ENCODE measurements around the gene SLC16A10.
"Not testable (repeated sequence)": the region's sequence is repeated elsewhere in the genome, so short reads cannot be mapped to it uniquely, and the experiment has no call there.

SLC16A10 gene, protein sequence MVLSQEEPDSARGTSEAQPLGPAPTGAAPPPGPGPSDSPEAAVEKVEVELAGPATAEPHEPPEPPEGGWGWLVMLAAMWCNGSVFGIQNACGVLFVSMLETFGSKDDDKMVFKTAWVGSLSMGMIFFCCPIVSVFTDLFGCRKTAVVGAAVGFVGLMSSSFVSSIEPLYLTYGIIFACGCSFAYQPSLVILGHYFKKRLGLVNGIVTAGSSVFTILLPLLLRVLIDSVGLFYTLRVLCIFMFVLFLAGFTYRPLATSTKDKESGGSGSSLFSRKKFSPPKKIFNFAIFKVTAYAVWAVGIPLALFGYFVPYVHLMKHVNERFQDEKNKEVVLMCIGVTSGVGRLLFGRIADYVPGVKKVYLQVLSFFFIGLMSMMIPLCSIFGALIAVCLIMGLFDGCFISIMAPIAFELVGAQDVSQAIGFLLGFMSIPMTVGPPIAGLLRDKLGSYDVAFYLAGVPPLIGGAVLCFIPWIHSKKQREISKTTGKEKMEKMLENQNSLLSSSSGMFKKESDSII

DNA sequence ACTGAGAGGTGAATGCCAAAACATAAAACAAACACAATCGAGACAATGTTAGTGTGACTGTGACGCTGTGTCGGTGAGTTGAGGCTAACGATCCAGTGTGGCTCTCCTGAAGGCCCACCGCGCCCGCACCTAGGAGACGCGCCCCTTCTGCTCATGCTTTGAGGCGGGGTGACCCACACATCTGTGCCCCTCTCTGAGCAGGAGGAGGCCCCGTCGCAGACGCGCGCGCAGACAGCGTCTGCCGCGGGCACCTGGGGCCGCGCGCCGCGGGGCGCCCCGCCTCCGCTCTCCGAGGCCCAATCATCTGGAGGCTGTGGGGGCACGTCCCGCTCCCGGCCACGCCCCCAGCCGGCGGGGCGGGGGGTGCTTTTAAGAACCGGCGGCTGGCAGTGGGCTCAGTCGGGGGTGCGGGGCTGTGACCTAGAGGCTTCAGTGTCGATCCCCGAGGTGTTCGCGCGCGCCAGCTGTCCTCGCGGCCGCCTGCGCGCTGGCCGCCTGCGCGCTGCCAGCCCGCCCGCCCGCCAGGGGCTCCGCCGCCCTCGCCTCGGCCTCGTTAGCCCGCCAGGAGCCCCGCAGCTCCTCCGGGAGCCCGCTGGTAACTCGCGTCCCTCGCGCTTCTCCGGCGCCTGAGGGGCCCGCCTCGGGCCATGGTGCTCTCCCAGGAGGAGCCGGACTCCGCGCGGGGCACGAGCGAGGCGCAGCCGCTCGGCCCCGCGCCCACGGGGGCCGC is at the start of gene SLC16A10:
Gene SLC16A10, plus strand, starts transcription at position 398 of the 730 bp plus-strand sequence. Its CDS starts 250 bp downstream, at position 648.
- peak; percentile 79 to 84 for DNase-seq

DNA sequence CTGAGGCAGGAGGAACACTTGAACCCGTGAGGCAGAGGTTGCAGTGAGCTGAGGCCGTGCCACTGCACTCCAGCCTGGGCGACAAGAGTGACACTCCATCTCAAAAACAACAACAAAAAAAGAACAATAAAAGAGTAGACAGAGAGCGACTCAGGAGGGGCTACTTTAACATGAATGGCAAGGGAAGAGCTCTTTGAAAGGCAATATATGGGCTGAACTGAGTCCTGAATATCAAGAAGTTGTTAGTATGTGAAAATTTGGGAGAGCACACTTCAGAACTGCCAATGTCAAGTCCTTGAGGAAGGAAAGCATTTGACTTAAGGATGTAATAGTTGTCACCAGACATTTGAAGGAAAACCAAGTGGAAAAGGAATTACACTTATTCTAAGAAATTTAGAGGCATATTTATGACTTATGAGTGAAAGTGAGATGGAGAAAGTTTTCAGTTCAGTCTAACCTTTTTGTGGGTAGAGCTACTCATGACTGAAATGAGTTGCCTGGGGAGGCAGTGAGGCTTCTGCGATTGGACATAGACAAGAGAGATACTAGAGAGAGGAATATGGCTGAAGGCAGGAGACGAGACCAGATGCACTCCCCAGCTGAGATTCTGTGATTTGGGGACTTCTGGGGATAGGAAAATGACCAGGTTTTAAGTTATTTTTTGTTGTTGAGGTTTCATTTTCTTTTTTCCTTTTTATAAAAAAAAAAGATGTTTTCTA is 48.6 kb upstream of the SLC16A10 start:
- DNase-seq: no peak

DNA sequence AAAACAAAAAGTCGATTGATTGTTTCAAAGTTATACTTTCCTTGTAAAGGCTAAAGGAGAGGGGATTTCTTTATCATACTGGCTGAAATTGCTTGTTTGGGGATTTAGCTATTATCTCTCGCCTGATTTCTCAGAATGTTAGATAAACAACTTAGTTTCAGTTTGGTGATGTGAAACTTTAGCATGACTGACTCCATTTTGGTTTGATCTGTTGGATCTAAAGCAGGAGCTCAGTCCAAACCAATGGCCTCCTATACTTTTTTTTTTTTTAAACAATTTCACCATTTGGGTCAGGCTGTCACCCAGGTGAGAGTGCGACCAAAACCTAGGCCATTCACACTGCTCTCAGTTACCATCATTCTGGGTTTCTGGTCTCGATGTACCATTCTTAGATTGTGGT is 45.4 kb upstream of the SLC16A10 start:
- DNase-seq: no peak

DNA sequence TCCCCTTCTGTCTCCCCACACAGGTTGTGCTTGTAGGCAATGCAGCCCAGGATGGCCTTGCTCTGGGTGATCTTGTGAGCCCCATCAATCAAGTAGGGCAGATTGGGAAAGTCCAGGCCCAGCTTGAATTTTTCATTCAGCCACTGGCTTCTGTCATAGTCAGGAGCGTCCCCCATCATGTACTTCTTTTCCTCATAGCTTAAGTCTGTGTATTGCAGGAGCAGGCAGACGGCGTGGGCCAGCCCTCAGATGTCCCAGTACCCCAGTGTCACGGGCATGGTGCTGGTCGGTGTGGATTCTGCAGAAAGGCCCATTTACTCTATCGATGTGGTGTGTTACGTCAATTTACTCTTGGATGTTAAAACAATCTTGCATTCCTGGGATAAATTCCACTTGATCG is 40.1 kb upstream of the SLC16A10 start:
- no peak for DNase-seq

DNA sequence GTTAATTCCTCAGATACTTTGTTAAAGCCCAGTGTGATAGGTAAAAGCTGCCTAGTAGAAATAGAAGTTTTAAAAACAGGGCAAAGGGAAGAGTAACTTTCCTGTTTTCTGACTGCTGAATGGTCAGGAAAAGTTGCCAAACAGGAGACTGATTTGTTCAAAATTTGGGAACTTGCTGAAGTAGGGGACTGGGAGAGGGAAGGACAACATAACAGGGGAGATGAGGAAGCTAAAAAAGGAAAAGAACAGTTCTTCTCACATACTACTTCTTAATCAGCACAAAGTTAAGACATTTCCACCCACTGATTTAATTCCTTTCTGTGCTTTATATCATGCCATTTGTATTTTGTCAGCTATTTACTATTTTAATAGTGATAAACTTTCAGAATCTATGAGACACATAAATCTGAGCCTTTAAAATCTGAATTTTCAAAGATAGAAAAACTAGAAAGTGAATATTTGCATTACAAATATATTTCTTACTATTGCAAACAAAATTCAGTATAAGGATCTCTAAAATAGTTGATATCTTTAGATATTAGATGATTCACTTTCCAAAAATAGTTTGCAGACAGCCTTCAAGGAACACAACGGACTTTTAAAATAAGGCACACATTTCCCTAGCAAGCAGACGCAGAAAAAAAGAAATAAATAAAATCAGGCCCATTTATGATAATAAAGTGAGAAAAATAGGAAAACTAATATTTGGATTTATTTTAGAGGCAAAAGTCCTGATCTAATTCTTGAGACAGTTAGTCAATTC is 36.9 kb upstream of the SLC16A10 start:
- no peak for DNase-seq

DNA sequence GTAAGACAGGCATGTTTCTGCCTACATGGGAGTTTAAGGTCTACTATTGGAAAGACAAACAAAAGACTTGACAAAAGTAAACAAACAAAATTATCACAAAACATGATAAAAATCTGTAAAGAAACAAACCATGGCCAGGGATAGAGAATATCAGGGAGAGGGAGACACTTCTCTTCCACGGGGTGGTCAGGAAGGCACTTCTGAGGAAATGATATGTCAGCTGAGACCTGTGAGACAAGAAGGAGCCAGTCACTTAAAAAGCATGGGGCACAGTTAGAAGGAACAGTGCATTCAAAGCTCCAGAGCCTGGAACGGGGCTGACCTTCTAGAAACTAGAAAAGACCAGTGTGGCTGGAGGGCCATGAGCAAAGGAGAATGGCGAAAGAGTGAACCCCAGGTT is 35.1 kb upstream of the SLC16A10 start:
- DNase-seq: no peak

DNA sequence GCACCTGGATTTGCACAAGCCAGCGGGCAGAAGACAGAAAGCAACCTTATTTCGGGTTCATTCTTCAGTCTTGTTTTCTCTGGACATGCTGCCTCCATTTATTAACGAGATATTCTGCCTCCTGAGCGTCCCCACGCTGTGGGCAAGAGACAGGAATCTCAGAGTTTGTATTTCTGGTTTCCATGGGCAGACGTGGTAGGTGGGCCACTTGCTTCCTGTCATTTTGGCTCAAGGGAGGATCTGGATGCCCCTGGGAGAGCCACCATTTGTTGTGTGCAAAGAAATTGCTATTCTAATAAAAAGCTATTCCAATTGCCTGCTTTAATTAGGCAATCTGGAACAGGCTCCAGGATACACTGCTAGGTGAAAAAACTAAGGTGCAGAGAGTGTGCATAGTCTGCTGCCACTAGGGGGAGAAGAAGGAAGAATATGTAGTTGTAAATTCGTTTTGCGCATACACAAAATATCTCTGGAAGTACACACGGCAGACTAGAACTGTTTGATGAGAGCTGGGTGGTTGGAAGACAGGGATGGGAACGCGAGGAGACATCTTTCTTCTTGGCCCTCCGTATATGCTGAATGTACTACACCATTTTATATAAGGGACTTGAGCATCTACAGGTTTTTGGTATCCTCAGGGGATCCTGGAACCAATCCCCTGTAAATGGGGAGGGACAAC is 30.1 kb upstream of the SLC16A10 start:
- DNase-seq: no peak

DNA sequence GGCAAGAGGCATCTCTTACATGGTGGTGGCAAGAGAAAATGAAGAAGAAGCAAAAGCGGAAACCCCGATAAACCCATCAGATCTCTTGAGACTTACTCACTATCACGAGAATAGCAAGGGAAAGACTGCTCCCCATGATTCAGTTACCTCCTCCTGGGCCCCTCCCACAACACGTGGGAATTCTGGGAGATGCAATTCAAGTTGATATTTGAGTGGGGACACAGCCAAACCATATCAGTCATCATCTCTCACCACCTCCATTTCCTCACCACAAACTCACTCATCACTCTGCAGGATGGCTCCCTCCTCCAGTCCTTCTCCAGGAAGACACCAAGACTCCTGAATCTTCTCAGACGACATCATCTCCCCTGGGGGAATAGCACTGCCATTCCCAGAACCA is 25.8 kb upstream of the SLC16A10 start:
- no peak for DNase-seq

DNA sequence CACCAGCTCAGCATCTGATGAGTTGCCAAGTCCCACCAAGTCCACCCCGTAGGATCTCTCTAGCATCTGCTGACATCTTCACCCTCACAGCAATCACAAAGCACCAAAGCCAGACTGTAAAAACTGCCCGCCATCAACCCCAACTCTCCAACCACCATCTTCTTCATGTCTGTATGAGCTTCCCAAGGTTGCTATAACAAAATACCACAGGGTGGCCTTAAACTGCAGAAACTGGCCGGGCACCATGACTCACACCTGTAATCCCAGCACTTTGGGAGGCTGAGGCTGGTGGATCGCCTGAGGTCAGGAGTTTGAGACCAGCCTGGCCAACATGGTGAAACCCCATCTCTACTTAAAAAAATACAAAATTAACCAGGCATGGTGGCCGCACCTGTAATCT is 25.3 kb upstream of the SLC16A10 start:
- not testable (repeated sequence) for DNase-seq

DNA sequence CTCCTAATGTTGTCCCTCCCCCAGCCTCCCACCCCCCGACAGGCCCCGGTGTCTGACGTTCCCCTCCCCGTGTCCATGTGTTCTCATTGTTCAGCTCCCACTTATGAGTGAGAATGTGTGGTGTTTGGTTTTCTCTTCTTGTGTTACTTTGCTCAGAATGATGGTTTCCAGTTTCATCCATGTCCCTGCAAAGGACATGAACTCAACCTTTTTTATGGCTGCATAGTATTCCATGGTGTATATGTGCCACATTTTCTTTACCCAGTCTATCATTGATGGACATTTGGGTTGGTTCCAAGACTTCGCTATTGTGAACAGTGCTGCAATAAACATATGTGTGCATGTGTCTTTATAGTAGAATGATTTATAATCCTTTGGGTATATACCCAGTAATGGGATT is 24.4 kb upstream of the SLC16A10 start:
- DNase-seq: not testable (repeated sequence)

DNA sequence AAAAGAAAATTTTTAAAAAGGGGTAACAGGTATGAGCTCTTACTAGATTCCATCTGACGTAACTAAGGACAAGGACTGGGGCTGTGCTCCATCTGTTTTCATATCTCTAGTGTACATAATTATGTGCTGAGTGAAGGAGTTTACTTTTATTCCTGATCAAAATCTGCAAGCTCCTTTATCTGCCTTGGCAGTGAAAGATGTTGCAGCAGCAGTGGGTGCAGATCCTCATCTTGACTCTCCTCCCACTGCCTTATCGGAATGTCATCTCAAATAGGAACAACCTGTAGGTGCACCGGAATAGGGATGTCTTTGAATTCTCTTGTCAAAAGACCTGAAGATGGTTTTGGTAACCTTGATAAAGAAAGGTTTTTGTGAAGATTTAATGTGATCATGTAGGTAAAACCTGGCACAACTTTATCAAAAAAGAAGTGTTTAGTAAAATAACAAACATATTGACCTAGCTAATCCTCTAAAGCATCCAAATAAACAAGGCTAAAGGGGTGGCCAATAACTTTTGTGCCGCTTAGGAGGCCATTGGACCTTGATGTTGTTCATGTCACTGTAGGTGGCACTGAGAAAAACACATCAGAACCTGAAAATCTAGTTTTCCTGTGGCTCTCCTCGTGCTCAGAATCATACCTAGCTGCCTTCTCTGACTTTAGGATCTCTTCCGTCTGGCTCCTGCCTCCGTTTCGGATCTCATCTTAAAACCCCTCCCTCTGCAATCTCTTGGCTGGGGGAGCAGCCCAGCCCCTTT is 19.0 kb upstream of the SLC16A10 start:
- DNase-seq: no peak

DNA sequence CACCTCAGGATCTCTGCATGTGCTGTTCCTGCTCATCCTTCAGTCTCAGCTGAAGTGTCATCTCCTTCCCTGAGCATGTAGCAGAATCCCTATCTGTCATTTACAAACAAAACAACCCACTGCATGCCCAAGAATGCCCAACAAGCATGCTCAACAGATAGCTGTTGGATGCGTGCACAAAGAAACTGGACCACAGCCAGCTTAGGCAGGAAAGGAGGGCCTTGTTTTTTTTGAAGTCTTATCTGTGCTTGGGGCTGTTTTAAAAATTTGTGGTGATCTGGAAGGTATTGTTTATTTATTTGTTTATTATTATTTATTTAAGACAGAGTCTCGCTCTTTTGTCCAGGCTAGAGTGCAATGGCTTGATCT is 18.5 kb upstream of the SLC16A10 start:
- no peak for DNase-seq

DNA sequence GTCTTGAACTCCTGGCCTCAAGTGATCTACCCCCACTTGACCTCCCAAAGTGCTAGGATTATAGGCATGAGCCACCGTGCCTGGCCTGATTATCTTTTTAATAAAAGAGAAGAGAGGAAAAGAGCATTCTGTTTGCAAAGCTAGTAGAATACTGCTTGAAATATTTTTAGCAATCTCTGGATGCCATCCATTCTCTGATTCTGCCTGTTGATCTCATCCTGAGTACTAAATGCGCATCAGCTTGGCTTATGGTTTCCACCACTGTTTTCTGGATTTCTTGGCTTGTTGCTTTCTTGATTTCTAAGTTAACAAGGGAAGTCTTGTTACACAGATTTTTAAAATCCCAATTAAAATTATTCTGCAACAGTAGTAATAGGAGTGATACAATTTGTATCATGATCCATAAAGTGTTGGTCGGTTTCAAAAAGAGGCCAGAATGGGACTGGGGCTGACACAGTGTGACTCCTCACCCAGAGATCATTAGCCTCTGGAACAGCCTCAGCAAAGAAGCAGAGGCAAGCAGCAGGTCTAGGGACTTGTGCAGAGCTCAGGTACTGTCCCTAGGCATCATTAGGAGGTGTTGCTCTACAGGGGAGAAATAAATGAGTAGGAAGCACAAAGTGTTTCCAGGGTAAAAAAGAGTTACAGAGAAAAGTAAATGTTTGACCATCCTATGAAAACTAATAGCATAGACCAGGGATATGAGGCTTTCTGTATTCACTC is 17.8 kb upstream of the SLC16A10 start:
- DNase-seq: no peak

DNA sequence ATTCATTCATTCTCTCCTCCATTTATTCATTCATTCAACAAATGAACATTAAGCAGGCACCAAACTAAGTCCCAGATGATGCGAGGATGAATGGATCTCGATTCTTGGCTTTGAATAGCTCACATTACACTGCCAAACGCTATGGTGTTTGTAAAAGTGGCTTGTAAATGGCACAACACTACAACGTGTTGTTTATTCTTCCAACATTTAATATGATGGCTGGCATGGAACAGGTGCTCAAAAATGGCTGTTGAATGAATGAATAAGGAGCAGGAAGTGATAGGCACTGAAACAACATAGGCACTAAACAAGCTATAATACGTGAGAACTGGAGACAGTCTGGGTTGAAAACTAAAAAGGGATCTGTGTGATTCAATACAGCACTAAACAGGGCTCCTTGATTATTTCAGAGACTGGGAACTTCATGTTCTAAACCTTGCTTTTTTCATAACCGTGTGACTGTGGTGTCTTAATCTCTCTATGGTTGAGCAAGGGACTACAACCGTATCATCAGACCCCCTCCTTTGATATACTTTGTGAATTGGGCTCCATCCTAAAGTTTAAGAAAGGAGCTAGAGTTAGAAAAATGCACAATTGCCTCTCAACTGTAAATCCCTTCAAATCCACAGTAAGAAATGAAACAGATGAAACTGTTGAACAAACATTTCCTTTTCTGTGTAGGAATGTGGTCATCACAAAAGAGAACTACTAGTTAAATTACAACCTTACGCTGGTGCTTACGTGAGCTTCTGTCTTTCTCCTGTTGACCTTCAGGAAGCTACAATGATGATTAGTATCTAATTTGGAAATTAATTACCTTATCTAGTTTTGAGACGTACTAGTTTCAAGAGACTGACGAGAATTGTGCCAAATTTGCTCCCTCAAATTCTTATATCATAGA is 16.9 kb upstream of the SLC16A10 start:
- DNase-seq: no peak

DNA sequence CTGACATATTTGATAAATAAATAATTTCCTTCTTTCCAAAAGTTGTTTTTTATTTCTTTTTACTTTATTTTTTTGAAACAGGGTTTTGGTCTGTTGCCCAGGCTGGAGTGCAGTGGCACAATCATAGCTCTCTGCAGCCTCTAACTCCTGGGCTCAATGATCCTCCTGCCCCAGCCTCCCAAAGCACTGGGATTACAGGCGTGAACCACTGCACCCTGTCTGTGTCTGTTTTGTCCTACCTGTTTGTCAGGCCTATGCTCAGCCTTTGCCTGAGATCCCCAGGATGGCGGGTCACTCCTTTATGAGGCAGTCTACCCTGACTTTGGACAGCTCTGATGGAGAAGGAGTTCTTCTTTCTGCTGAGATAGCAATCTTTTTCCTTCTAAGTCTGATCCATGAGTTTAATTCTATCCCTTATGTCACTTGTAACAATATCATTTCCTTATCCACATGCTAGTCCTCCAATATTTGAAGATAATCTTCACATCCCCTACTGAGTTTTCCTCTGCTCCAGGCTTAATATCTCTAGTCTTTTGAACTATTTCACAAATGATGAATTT is 14.4 kb upstream of the SLC16A10 start:
- DNase-seq: no peak

DNA sequence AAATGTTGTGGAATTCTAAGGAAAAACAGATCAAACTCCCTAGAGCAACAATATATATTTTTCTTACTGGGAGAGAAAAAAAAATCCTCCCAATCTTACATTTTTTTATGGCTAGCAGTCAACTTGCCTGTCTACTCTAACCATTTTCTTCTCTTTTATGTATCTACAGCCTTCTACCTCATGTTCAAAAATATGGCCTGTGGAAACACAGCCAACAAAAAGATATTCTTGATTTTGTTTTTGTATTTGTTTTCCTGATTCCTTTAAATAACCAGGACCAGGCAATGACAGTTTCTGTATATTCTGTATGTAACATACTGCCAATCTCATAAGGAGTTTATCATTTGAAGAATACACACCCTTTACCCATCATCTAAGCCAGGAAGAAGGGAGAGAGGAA is 13.0 kb upstream of the SLC16A10 start:
- DNase-seq: no peak

DNA sequence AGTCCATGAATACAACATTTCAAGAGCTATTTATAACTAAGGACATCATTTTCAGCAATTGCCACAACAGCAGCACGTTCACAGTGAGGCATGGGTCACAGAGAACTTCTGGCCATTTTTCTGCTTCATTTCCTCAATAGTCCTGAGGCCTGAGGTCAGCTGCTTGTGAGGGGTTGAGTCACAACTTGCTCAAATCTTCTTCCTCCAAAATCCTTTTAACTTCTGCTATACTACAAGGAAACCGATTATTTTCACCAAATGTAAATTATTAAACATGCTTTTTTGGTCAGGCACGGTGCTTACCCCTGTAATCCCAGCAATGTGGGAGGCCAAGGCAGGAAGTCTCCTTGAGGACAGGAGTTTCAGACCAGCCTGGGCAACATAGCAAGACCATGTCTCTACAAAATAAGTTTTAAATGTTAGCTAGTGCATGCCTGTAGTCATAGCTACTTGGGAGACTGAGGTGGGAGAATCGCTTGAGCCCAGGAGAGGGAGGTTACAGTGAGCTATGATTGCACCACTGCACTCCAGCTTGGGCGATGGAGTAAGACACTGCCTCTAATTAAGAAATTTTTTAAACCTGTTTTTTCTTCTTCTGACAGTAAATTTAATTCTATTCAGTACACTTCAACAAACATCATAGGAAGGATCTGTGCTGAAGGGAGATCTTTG is 11.1 kb upstream of the SLC16A10 start:
- DNase-seq: no peak

DNA sequence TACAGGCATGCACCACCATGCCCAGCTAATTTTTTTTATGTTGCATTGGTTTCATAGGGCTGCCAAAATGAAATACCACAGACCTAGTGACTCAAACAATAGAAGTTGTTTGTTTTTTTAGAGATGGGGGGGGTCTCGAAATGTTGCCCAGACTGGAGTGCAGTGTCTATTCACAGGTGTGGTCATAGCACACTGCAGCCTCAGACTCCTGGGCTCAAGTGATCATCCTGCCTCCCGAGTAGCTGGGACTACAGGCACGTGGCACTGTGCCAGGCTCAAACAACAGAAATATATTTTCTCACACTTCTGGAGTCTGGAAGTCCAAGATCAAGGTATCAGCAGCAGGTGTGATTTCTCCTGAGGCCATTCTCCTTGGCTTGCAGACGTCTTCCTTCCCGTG is 6.6 kb upstream of the SLC16A10 start:
- DNase-seq: no peak

DNA sequence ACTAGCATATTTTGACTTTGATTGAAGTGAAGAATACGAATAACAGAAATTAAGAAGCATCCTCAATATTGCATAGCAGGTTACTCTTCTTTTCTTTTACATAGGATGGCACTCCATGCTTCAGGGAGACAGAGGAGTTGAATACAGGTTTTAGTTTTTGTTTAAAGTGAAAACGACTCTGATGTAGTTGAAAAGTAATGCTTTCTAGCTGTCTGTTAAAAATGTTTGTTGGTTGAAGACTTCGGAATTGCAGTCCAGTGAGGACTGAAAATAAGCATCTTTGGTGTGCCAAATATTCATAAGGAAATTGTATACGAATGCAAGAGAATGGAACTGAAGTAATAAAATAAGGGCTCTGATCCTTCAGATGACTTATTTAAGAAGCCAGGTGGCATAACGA is 618 bp upstream of the SLC16A10 start:
- no peak for DNase-seq

All from stimulated activated CD4-positive, alpha-beta T cell treated with anti-CD3 and anti-CD28 coated beads, Interleukin-4, amount 100 ng/mL, for 4 hours (primary cell).